HEK293 (cell line): ENCODE results near the gene MICALL1.
"Not testable (repeated sequence)": the region's sequence is repeated elsewhere in the genome, so short reads cannot be mapped to it uniquely, and the experiment has no call there.

Source experiments
- FEZF1 ChIP-seq: fragments of 450-650 bp; formaldehyde crosslinking; IDR thresholded peaks from 2 replicates; pipeline ENCODE4 v1.5.1; 2016; ENCODE audit warnings: missing biosample characterization, missing genetic modification characterization
- ZNF121 ChIP-seq: fragments of 450-650 bp; formaldehyde crosslinking; IDR thresholded peaks from 2 replicates; pipeline ENCODE4 v1.5.1; 2016; ENCODE audit warnings: missing biosample characterization, missing genetic modification characterization
- ZNF202 ChIP-seq: fragments of 450-650 bp; formaldehyde crosslinking; IDR thresholded peaks from 2 replicates; pipeline ENCODE4 v1.5.1; 2016; ENCODE audit warnings: missing biosample characterization, missing genetic modification characterization, borderline replicate concordance
- ZNF670 ChIP-seq: fragments of 450-650 bp; formaldehyde crosslinking; IDR thresholded peaks from 2 replicates; pipeline ENCODE4 v1.5.1; 2016; ENCODE audit warnings: missing biosample characterization, missing genetic modification characterization, low read depth
- TF ChIP-seq, protein P1 (sequence below): fragments of 450-650 bp; formaldehyde crosslinking; IDR thresholded peaks from 2 replicates; pipeline ENCODE4 v1.5.1; 2016; ENCODE audit warnings: missing biosample characterization, missing genetic modification characterization
- TF ChIP-seq, protein P2 (sequence below): fragments of 450-650 bp; formaldehyde crosslinking; IDR thresholded peaks from 2 replicates; pipeline ENCODE4 v1.5.1; 2016; ENCODE audit warnings: missing biosample characterization, missing genetic modification characterization

DNA sequence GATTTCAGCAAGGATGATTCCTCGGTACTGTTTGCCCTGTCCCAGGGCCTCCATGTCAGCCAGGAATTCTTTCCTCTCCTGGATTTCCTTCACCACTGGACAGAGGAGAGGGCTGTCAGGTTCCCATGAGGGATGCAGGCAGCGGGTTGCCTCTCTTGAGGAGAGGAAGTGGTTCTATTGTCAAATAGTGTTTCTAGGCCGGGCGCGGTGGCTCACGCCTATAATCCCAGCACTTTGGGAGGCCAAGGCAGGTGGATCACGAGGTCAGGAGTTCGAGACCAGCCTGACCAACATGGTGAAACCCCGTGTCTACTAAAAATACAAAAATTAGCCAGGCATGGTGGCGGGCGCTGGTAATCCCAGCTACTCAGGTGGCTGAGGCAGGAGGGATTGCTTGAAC is 38.3 kb downstream of the MICALL1 start:
- not testable (repeated sequence) for TF ChIP-seq FEZF1 (tag by site-specific recombination); ZNF202; ZNF670 (tag by site-specific recombination); ZNF121 (tag by site-specific recombination)
- TF ChIP-seq, protein P1, sequence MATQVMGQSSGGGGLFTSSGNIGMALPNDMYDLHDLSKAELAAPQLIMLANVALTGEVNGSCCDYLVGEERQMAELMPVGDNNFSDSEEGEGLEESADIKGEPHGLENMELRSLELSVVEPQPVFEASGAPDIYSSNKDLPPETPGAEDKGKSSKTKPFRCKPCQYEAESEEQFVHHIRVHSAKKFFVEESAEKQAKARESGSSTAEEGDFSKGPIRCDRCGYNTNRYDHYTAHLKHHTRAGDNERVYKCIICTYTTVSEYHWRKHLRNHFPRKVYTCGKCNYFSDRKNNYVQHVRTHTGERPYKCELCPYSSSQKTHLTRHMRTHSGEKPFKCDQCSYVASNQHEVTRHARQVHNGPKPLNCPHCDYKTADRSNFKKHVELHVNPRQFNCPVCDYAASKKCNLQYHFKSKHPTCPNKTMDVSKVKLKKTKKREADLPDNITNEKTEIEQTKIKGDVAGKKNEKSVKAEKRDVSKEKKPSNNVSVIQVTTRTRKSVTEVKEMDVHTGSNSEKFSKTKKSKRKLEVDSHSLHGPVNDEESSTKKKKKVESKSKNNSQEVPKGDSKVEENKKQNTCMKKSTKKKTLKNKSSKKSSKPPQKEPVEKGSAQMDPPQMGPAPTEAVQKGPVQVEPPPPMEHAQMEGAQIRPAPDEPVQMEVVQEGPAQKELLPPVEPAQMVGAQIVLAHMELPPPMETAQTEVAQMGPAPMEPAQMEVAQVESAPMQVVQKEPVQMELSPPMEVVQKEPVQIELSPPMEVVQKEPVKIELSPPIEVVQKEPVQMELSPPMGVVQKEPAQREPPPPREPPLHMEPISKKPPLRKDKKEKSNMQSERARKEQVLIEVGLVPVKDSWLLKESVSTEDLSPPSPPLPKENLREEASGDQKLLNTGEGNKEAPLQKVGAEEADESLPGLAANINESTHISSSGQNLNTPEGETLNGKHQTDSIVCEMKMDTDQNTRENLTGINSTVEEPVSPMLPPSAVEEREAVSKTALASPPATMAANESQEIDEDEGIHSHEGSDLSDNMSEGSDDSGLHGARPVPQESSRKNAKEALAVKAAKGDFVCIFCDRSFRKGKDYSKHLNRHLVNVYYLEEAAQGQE (tag by site-specific recombination) = not testable (repeated sequence)
- TF ChIP-seq, protein P2, sequence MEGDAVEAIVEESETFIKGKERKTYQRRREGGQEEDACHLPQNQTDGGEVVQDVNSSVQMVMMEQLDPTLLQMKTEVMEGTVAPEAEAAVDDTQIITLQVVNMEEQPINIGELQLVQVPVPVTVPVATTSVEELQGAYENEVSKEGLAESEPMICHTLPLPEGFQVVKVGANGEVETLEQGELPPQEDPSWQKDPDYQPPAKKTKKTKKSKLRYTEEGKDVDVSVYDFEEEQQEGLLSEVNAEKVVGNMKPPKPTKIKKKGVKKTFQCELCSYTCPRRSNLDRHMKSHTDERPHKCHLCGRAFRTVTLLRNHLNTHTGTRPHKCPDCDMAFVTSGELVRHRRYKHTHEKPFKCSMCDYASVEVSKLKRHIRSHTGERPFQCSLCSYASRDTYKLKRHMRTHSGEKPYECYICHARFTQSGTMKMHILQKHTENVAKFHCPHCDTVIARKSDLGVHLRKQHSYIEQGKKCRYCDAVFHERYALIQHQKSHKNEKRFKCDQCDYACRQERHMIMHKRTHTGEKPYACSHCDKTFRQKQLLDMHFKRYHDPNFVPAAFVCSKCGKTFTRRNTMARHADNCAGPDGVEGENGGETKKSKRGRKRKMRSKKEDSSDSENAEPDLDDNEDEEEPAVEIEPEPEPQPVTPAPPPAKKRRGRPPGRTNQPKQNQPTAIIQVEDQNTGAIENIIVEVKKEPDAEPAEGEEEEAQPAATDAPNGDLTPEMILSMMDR (tag by site-specific recombination) = not testable (repeated sequence)
